GM19372 (cell line): Measurements from ENCODE around the gene GJA8.
A peak's percentile ranks its signal among the peaks of the same experiment; 100 is the strongest.
"Not testable (repeated sequence)": the region's sequence is repeated elsewhere in the genome, so short reads cannot be mapped to it uniquely, and the experiment has no call there.

Experiments
- ATAC-seq: cut with Tn5 transposase; IDR thresholded peaks from one replicate; pipeline ENCODE4 v1.9.1; 2021; ENCODE audit warnings: mild to moderate bottlenecking, low read depth, moderate library complexity; ENCODE audit not compliant: unreplicated experiment

The GJA8 gene

DNA sequence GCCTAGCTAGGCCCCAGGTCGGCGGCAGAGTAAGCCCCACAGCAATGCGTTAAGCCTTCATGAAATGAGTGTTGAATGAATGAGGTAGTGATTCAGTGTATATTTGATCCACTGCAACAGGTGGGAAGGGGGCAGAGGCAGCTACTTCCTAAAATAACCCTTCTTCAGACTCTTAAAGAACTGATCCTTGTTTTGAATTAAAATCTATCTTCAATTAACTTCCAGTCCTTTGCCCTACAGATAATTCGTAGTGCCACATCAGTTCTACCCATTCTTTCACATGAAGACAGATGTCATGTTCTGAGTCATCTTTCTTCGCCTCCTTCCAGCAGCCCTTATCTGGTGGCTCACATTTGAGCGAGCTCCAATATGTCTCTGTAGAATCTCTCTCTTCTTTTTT, 24.6 kb downstream of the GJA8 start:
- not testable (repeated sequence) for ATAC-seq

- ATAC-seq: not testable (repeated sequence)
Measured at GRCh38 chr1:147927689-147928088, 25.1 kb downstream of the GJA8 start.

DNA sequence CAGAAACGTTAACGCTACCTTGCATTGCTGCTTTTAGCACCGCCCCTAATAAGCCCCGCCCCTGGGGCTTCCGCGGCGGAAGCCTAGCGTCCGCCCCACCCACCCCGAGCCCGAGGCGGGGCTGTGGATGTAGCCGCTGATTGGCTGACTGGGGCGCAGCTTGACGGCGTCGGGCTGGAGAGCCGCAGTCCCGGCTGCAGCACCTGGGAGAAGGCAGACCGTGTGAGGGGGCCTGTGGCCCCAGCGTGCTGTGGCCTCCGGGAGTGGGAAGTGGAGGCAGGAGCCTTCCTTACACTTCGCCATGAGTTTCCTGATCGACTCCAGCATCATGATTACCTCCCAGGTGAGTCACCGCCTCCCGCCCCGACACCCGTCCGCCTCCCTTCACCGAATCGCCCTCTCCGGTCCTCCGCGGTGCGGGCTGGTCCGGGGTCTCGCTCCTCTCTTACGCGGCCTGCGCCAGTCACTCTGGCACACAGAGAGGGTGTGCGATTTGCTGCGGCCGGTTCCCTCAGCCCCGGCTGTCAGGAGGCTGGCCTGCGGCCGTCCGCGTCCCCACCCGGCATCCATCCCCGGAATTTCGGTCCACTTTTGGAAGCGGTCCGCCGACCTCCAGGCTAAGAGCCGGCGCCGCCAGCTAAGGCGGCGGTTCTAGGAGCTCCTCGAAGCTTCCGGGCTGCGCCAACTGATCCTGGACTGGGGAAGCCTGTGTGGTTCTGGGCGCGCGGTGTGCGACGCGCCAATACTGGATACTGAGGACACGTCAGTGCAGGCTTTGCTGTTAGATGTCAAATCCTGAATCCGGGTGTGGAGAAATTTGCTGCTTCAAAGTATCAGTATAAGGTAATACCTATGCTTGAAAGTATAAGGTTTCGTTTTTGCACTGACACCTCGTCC, 25.9 kb downstream of the GJA8 start, which contains the start of gene GPR89B:
TSS of gene GPR89B (plus strand) at position 185 of the 897 bp plus-strand sequence. CDS start at position 302, 117 bp downstream.
- ATAC-seq: peak; percentile 96

- not testable (repeated sequence) for ATAC-seq
Measured at GRCh38 chr1:147931137-147931536, 28.5 kb downstream of the GJA8 start.

- ATAC-seq: not testable (repeated sequence)
Measured at GRCh38 chr1:147935296-147935695, 32.7 kb downstream of the GJA8 start.

- not testable (repeated sequence) for ATAC-seq
Measured at GRCh38 chr1:147940456-147940855, 37.9 kb downstream of the GJA8 start.

- not testable (repeated sequence) for ATAC-seq
Measured at GRCh38 chr1:147942563-147942962, 40.0 kb downstream of the GJA8 start.

DNA sequence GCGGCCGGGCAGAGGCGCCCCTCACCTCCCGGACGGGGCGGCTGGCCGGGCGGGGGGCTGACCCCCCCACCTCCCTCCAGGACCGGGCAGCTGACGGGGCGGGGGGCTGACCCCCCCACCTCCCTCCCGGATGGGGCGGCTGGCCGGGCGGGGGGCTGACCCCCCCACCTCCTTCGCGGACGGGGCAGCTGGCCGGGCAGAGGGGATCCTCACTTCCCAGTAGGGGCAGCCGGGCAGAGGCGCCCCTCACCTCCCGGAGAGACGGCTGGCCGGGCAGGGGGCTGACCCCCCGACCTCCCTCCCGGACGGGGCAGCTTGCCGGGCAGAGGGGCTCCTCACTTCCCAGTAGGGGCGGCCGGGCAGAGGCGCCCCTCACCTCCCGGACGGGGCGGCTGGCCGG, 46.9 kb downstream of the GJA8 start:
- ATAC-seq: not testable (repeated sequence)
